ENCODE measurements around the gene NFATC1.

NFATC1 gene

GRCh38 chr18:79405019-79405780, 9.5 kb downstream of the NFATC1 start:
- DNase-seq (ENCODE audit: low spot score) = no peak

GRCh38 chr18:79405781-79406575, 10.2 kb downstream of the NFATC1 start:
- no peak for DNase-seq (ENCODE audit: low spot score)

GRCh38 chr18:79406708-79407107, 11.0 kb downstream of the NFATC1 start:
- no peak for DNase-seq (ENCODE audit: low spot score)

- DNase-seq (ENCODE audit: low spot score) = no peak
Observed at GRCh38 chr18:79409313-79409712, 13.6 kb downstream of the NFATC1 start.

- no peak for DNase-seq (ENCODE audit: low spot score)
Observed at GRCh38 chr18:79410171-79410641, 14.5 kb downstream of the NFATC1 start.

- DNase-seq (ENCODE audit: low spot score) = no peak
Observed at GRCh38 chr18:79410731-79411613, 15.2 kb downstream of the NFATC1 start.

- no peak for DNase-seq (ENCODE audit: low spot score)
Observed at GRCh38 chr18:79411614-79412526, 16.1 kb downstream of the NFATC1 start.

- no peak for DNase-seq (ENCODE audit: low spot score)
Observed at GRCh38 chr18:79413025-79413424, 17.3 kb downstream of the NFATC1 start.

GRCh38 chr18:79413426-79413825, 17.7 kb downstream of the NFATC1 start:
- DNase-seq (ENCODE audit: low spot score) = no peak

- DNase-seq (ENCODE audit: low spot score) = no peak
Observed at GRCh38 chr18:79413901-79414300, 18.2 kb downstream of the NFATC1 start.

- DNase-seq (ENCODE audit: low spot score) = no peak
Observed at GRCh38 chr18:79416022-79416676, 20.4 kb downstream of the NFATC1 start.

GRCh38 chr18:79416677-79417052, 20.9 kb downstream of the NFATC1 start:
- no peak for DNase-seq (ENCODE audit: low spot score)

- no peak for DNase-seq (ENCODE audit: low spot score)
Observed at GRCh38 chr18:79418236-79418635, 22.5 kb downstream of the NFATC1 start.

GRCh38 chr18:79418642-79419041, 22.9 kb downstream of the NFATC1 start:
- no peak for DNase-seq (ENCODE audit: low spot score)

GRCh38 chr18:79420033-79420745, 24.5 kb downstream of the NFATC1 start:
- DNase-seq (ENCODE audit: low spot score) = no peak

GRCh38 chr18:79421275-79421857, 25.6 kb downstream of the NFATC1 start:
- DNase-seq (ENCODE audit: low spot score) = no peak

- no peak for DNase-seq (ENCODE audit: low spot score)
Observed at GRCh38 chr18:79422022-79422782, 26.5 kb downstream of the NFATC1 start.

- DNase-seq (ENCODE audit: low spot score) = no peak
Observed at GRCh38 chr18:79422783-79423165, 27.0 kb downstream of the NFATC1 start.

Data from AG08396 (cell line).